ENCODE data around the gene SH3GL3.

DNA sequence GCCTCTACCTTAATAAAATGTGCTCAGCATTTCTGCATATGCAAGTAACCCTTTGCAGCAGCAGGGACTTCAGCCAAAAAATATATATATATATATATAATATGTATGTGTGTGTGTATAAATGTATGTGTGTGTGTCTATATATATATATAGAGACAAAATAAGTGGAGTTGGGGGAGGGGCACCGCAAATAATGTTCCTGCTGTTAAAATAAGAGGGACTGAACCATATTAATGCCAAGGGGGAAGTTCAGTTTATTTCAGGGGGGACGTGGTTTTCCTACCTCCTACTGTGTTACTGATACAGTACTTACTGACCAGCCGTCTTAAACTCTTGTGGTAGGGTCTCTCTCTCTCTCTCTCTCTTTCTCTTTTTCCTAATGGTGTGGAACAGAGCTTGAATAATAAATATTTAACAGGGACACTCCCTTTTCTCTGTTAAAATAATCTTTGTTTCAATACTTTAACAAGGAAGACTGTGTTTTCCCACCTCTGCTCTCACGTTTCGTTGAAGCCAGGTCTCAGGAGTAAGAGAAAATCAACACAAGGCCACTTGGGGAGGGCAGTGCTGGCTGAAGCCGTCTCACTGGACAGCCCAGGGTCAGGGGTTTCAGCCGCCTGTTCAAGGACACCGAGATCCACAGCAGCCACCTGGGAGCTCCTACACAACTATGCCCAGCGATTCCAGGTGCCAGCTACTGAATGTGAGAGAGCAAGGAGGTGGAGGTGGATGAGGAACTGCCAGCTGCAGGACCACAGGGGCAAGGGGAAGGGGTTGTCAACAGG is 164.0 kb downstream of the SH3GL3 start:
- TF ChIP-seq, protein P1, sequence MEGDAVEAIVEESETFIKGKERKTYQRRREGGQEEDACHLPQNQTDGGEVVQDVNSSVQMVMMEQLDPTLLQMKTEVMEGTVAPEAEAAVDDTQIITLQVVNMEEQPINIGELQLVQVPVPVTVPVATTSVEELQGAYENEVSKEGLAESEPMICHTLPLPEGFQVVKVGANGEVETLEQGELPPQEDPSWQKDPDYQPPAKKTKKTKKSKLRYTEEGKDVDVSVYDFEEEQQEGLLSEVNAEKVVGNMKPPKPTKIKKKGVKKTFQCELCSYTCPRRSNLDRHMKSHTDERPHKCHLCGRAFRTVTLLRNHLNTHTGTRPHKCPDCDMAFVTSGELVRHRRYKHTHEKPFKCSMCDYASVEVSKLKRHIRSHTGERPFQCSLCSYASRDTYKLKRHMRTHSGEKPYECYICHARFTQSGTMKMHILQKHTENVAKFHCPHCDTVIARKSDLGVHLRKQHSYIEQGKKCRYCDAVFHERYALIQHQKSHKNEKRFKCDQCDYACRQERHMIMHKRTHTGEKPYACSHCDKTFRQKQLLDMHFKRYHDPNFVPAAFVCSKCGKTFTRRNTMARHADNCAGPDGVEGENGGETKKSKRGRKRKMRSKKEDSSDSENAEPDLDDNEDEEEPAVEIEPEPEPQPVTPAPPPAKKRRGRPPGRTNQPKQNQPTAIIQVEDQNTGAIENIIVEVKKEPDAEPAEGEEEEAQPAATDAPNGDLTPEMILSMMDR (tag by site-specific recombination; IDR thresholded peaks at IDR 0.05), result no peak
- no peak for TF ChIP-seq ZNF138 (tag by site-specific recombination; IDR thresholded peaks at IDR 0.05; ENCODE audit: borderline replicate concordance)
- TF ChIP-seq ZBTB20 (tag by site-specific recombination; IDR thresholded peaks at IDR 0.05), result no peak
- TF ChIP-seq ZNF121 (tag by site-specific recombination; IDR thresholded peaks at IDR 0.05), result no peak
- TF ChIP-seq, protein P2, sequence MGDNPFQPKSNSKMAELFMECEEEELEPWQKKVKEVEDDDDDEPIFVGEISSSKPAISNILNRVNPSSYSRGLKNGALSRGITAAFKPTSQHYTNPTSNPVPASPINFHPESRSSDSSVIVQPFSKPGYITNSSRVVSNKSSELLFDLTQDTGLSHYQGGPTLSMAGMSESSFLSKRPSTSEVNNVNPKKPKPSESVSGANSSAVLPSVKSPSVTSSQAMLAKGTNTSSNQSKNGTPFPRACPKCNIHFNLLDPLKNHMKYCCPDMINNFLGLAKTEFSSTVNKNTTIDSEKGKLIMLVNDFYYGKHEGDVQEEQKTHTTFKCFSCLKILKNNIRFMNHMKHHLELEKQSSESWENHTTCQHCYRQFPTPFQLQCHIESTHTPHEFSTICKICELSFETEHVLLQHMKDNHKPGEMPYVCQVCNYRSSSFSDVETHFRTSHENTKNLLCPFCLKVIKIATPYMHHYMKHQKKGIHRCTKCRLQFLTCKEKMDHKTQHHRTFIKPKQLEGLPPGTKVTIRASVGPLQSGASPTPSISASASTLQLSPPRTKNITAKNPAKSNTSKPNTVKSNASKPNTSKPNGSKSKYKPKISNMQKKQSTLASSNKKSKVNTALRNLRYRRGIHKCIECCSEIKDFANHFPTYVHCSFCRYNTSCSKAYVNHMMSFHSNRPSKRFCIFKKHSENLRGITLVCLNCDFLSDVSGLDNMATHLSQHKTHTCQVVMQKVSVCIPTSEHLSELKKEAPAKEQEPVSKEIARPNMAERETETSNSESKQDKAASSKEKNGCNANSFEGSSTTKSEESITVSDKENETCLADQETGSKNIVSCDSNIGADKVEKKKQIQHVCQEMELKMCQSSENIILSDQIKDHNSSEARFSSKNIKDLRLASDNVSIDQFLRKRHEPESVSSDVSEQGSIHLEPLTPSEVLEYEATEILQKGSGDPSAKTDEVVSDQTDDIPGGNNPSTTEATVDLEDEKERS (tag by site-specific recombination; IDR thresholded peaks at IDR 0.05), result no peak
- TF ChIP-seq, protein P3, sequence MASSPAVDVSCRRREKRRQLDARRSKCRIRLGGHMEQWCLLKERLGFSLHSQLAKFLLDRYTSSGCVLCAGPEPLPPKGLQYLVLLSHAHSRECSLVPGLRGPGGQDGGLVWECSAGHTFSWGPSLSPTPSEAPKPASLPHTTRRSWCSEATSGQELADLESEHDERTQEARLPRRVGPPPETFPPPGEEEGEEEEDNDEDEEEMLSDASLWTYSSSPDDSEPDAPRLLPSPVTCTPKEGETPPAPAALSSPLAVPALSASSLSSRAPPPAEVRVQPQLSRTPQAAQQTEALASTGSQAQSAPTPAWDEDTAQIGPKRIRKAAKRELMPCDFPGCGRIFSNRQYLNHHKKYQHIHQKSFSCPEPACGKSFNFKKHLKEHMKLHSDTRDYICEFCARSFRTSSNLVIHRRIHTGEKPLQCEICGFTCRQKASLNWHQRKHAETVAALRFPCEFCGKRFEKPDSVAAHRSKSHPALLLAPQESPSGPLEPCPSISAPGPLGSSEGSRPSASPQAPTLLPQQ (tag by site-specific recombination; IDR thresholded peaks at IDR 0.05), result no peak
- TF ChIP-seq OSR2 (tag by site-specific recombination; IDR thresholded peaks at IDR 0.05), result no peak
- TF ChIP-seq YY1 (tag by site-specific recombination; IDR thresholded peaks at IDR 0.05), result no peak
- TF ChIP-seq, protein P4, sequence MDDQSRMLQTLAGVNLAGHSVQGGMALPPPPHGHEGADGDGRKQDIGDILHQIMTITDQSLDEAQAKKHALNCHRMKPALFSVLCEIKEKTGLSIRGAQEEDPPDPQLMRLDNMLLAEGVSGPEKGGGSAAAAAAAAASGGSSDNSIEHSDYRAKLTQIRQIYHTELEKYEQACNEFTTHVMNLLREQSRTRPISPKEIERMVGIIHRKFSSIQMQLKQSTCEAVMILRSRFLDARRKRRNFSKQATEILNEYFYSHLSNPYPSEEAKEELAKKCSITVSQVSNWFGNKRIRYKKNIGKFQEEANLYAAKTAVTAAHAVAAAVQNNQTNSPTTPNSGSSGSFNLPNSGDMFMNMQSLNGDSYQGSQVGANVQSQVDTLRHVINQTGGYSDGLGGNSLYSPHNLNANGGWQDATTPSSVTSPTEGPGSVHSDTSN (CRISPR knock-in tag; IDR thresholded peaks at IDR 0.05), result no peak
- no peak for TF ChIP-seq GLI4 (tag by site-specific recombination; IDR thresholded peaks at IDR 0.05)
- no peak for TF ChIP-seq ZNF23 (tag by site-specific recombination; IDR thresholded peaks at IDR 0.05; ENCODE audit: borderline replicate concordance)
- TF ChIP-seq, protein P5, sequence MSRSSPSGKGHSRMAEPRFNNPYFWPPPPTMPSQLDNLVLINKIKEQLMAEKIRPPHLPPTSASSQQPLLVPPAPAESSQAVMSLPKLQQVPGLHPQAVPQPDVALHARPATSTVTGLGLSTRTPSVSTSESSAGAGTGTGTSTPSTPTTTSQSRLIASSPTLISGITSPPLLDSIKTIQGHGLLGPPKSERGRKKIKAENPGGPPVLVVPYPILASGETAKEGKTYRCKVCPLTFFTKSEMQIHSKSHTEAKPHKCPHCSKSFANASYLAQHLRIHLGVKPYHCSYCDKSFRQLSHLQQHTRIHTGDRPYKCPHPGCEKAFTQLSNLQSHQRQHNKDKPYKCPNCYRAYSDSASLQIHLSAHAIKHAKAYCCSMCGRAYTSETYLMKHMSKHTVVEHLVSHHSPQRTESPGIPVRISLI (tag by site-specific recombination; IDR thresholded peaks at IDR 0.05), result no peak
